HL-60/S4 (cell line): ENCODE results near the gene MYRFL.
"Not testable (repeated sequence)": the region's sequence is repeated elsewhere in the genome, so short reads cannot be mapped to it uniquely, and the experiment has no call there.

Source experiments
- in situ Hi-C: fragments of 300-500 bp; cut with MboI; formaldehyde crosslinking; loops from 2 replicates; pipeline ENCODE4 v1.14.3; 2022; ENCODE audit warnings: low sequenced_read_pairs

The MYRFL gene

DNA sequence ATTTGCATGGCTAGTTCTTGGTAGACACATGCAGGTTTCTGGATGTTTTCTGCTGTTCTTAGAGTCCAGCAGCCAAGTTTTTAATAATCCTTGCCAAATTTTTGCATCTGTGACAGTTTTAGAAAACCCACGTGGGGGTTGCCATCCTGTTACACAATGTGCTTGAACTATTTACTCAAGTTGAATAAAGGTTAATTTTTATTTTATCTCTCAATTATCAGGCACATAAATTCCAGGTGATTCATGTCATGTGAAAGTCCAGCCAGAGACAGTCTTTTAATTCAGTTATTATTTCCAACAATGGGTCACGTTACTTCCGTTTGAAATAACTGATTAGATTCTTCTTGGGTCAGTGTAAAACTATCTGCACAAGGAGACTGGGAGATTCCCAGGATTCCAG, 15.7 kb downstream of the MYRFL start:
- in situ Hi-C loops = no loop called here

- in situ Hi-C loops = no loop called here
Measured at GRCh38 chr12:69843608-69844007, 18.6 kb downstream of the MYRFL start.

DNA sequence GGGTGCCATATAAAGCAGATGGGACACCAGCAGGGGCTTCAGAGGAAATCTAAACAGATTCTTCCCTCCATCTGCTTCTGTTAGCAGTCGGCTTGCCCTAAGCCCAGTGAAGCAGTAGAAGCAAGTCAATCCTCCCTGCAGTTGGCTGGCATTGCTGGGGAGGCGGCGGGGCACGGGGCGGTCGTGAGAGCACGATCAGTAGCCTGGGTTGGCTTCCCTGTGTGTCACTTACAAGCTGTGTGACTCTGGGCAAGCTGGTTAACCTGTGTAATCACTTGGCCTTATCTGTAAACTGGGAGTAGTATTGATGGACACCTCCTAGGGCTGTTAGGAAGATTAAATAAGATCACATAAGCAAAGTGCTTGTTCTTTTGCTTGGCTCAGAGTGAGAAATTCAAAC, 19.4 kb downstream of the MYRFL start:
- in situ Hi-C loops = no loop called here

- in situ Hi-C loops = no loop called here
Measured at GRCh38 chr12:69844836-69845235, 19.8 kb downstream of the MYRFL start.

GRCh38 chr12:69846976-69847375, 21.9 kb downstream of the MYRFL start:
- in situ Hi-C loops = no loop called here

DNA sequence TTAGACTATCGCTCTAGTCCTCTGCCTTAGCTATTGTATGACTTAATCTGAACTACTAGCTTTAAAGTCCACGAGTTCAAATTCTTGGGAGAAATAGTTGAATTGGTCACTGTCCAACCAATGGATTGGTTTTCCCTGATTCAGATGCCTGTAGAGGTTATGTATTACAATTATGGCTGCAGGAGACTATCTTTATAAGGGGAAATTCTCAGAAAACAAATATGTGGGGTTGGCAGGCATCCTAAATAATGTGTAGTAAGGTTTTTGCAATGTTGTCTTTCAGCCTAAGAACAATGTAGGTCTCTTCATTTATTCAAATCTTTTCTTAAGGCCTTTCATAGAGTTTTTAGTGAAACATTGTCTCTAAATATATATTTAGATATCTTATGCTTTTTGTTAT, 26.9 kb downstream of the MYRFL start:
- in situ Hi-C loops = no loop called here

GRCh38 chr12:69853176-69853961, 28.3 kb downstream of the MYRFL start:
- in situ Hi-C loops = not testable (repeated sequence)

DNA sequence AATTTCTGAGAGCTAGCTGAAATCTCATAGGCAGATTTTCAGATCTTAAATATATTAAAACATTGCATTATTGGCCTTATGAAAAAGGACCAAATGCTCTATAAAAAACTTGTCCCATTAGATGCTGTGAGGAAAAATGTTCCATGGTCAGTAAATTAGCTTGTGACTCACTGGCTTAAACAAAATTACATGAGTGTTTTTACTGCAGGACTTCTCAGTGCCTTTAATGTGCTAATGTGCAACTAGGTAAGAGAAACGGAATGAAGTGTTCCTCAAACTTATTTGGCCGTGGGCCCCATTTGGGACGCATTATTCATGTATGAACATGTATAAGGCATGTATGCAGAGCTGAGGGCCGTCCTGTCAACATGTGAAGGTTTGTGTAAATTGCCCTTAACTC, 41.7 kb downstream of the MYRFL start:
- in situ Hi-C loops = no loop called here

- in situ Hi-C loops = no loop called here
Measured at GRCh38 chr12:69868695-69869094, 43.7 kb downstream of the MYRFL start.

DNA sequence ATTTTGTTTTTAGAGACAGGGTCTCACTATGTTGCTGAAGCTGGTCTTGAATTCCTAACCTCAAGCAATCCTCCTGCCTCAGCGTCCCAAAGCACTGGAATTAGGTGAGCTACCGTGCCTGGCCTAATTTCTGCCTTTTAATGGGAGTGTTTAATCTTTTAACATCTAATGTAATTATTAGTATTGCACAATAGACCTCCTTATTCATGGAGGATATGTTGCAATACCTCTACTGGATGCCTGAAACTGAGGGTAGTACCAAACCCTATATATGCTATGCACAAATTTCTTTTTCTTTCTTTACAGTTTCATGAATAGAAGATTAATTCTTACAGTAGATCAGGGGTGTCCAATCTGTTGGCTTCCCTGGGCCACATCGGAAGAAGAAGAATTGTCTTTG, 47.8 kb downstream of the MYRFL start:
- in situ Hi-C loops = no loop called here

DNA sequence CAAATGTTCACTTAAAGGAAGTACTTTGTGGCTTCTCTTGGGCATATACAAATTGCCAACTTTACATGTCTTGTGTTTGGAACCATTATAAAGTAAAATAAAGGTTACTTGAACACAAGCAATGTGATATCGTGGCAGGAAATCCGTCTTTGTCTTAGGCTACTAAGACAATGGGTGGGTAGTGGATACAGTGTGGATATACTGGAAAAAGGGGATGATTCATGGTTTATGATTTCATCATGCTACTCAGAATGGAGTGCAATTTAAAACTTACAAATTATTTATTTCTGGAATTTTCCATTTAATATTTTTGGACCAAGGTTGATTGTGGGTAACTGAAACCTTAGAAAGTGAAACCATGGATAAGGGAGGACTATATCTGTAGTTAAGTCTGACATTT, 48.4 kb downstream of the MYRFL start:
- in situ Hi-C loops = no loop called here

GRCh38 chr12:69874606-69875005, 49.6 kb downstream of the MYRFL start:
- in situ Hi-C loops = loop anchor here (25.0 kb wide), 1 partner anchor 863 kb away; no protein-coding TSS in a partner anchor

GRCh38 chr12:69875416-69875935, 50.4 kb downstream of the MYRFL start:
- in situ Hi-C loops = loop anchor here (25.0 kb wide), 1 partner anchor 862 kb away; no protein-coding TSS in a partner anchor

GRCh38 chr12:69879007-69879960, 54.3 kb downstream of the MYRFL start:
- in situ Hi-C loops = loop anchor here (25.0 kb wide), 1 partner anchor 858 kb away; no protein-coding TSS in a partner anchor

- in situ Hi-C loops = loop anchor here (25.0 kb wide), 1 partner anchor 857 kb away; no protein-coding TSS in a partner anchor
Measured at GRCh38 chr12:69880571-69880970, 55.5 kb downstream of the MYRFL start.

DNA sequence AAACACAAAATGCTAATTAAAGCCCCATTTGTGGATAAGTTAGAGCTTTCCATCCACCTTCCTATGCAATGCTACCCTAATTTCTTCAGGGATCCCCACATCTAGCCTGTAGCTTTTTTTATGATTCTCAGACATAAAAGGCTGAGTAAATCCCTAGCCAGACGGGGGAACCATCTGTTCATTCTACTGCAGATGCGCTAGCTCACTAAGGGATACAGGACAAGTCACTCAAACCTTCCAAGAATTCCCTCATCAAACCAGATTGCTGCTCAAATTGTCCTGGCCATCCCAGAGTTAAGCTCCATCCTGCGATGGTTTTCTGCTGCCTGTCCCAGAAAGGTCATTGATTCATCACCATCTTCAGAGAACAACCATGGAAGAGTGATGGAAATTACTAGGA, 56.7 kb downstream of the MYRFL start:
- in situ Hi-C loops = loop anchor here (25.0 kb wide), 1 partner anchor 856 kb away; no protein-coding TSS in a partner anchor

- in situ Hi-C loops = loop anchor here (25.0 kb wide), 1 partner anchor 853 kb away; no protein-coding TSS in a partner anchor
Measured at GRCh38 chr12:69884386-69884785, 59.4 kb downstream of the MYRFL start.

DNA sequence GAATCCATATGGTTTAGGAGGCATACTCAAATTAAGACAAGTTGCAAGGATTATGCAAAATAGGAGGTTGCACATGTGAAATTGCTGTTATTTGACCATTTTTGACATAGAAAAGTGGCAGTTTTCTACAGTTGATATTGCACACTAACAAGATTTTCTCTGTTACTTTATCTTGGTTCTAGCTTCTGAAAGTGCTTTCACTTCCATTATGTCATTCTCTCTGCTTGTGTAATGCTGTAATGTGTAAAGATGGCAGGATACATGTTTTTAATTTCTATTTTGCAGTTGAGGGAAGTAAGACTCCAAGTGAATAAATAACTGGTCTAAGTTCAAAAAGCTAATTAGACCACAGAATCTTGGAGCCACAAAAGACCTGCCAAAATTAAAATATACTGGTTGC, 60.6 kb downstream of the MYRFL start:
- in situ Hi-C loops = loop anchor here (25.0 kb wide), 1 partner anchor 852 kb away; no protein-coding TSS in a partner anchor

GRCh38 chr12:69886109-69886508, 61.1 kb downstream of the MYRFL start:
- in situ Hi-C loops = loop anchor here (25.0 kb wide), 1 partner anchor 851 kb away; no protein-coding TSS in a partner anchor

DNA sequence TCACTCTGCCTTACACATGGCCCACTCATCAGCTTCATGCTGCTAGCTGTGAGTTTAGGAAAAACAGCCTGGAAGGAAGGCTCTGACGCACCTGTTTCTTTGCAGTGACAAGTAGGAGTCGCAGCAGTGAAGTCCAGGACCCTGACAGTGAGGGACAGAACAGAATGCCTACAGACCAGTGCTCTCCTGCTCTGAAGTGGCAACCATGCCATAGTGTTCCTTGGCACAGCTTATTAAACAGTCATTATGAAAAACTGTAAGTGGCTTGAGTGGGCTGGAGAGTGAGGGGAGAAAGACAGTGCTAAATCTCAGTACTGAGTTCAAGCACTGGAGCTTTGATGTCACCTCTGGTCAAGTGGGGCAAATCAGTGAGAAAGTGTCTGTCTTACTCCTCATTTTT, 61.7 kb downstream of the MYRFL start:
- in situ Hi-C loops = loop anchor here (25.0 kb wide), 1 partner anchor 851 kb away; no protein-coding TSS in a partner anchor

- in situ Hi-C loops = loop anchor here (25.0 kb wide), 1 partner anchor 848 kb away; no protein-coding TSS in a partner anchor
Measured at GRCh38 chr12:69888901-69889300, 63.9 kb downstream of the MYRFL start.
